Renal pelvis (tissue), 4 donors: ENCODE results near the gene MRPL2. TPM values are rescaled to one million over a fixed set of nuclear protein-coding genes. Genes with fewer than 3 reads are reported as not detected.
"Not testable (repeated sequence)": the region's sequence is repeated elsewhere in the genome, so short reads cannot be mapped to it uniquely, and the experiment has no call there.

Experiments used
- DNase-seq: peaks from one replicate; pipeline ENCODE4 v3.0.0-alpha.2; 2013
- polyA plus RNA-seq, 3 donors: library from polyadenylated mRNA; unstranded; fragments of 120-200 nt; gene quantifications; one replicate each; pipeline ENCODE4 v1.2.1, GENCODE V29; 2013; ENCODE audit not compliant: insufficient read length in 3 of 3

Gene MRPL2
- polyA plus RNA-seq, 3 donors: 65.2 to 69.9 (median 69.9) TPM

GRCh38 chr6:43091020-43091419, 31.8 kb upstream of the MRPL2 start:
- no peak for DNase-seq

DNA sequence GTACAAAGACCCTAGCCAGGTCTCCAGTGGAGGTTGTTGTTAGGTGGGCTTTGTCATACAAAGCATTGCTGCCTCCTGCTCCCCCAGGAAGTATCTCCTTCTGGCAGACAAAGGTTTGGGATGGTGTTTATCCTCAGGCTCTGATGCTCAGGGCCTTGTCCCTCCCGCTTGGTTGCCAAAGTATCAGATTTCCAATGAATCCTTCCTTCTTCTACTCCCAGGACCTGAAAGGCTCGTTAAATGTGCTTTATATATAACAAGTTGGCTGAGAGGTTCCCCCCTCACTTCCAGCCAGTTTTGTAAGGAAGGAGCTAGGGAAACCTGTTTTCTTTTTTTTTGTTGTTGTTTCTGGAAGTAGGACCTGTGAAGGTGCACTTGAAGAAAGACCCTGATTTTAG, 31.3 kb upstream of the MRPL2 start:
- DNase-seq: peak; percentile 83

GRCh38 chr6:43089874-43090558, 30.8 kb upstream of the MRPL2 start:
- DNase-seq: no peak

GRCh38 chr6:43089467-43089866, 30.2 kb upstream of the MRPL2 start:
- no peak for DNase-seq

DNA sequence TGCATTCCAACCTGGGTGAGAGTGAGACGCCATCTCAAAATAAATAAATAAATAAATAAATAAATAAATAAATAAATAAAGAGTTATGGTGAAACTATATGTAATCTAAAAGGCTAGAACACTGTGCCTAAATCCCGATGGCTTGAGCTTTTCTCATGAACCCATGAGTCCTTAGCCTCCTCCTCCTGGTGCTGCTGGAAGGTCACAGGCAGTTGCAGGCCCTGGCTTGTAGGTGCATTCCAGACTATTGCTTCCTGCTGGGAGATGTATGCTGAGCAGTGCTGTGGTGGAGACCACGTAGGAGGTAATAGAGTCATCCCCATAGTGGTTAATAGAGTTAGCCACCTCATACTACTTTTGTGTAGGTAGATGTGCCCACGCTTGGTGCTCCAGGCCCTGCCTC, 29.4 kb upstream of the MRPL2 start:
- no peak for DNase-seq

DNA sequence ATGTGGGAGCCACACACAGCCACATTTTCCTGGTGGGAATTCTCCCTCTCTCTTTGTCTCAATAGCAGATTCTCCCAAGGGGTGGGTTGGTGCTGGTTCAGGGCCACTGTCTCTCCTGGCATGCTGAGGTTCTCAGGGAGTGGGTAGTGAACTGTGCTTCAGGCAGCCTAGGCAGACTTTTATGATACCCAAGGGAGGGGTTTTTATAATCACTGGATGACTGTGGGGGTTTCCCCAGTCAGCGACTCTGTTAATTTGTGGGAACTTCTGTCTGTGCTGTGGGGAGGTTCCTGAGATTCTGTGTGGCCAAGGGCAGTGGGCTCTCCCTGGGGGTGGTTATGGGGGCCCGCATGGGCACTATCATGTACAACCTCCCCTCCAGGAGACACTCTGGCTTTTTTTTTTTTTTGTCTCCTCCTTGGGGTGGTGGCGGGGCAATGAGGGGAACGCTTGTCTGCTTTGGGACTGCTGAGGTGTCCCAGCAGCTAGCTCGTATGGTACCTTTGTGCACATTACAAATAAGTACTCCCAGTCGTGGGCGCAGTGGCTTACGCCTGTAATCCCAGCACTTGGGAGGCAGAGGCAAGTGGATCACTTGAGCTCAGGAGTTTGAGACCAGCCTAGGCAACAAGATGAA, 26.9 kb upstream of the MRPL2 start:
- no peak for DNase-seq

- DNase-seq: no peak
These were observed 23.8 kb upstream of the MRPL2 start for GRCh38 chr6:43082806-43083655.

DNA sequence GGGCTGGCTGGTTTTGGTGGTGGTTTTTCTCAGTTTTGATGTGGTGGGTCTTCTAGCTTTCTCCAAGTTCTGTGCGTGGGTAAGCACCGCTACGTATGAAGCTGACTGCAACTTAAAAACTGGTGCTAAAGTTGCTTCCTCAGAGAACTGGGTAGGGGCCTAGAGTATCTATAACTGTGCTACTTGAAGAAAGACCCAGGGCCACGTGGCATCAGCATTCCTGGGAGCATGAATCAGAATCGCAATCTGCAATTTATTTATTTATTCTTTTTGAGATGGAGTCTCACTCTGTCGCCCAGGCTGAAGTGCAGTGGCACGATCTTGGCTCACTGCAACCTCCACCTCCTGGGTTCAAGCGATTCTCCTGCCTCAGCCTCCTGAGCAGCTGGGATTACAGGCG, 22.7 kb upstream of the MRPL2 start:
- DNase-seq: not testable (repeated sequence)

GRCh38 chr6:43081043-43081442, 21.8 kb upstream of the MRPL2 start:
- no peak for DNase-seq

GRCh38 chr6:43078691-43079090, 19.5 kb upstream of the MRPL2 start:
- no peak for DNase-seq

- DNase-seq: peak; percentile 60
These were observed 18.8 kb upstream of the MRPL2 start for GRCh38 chr6:43077981-43078511.

DNA sequence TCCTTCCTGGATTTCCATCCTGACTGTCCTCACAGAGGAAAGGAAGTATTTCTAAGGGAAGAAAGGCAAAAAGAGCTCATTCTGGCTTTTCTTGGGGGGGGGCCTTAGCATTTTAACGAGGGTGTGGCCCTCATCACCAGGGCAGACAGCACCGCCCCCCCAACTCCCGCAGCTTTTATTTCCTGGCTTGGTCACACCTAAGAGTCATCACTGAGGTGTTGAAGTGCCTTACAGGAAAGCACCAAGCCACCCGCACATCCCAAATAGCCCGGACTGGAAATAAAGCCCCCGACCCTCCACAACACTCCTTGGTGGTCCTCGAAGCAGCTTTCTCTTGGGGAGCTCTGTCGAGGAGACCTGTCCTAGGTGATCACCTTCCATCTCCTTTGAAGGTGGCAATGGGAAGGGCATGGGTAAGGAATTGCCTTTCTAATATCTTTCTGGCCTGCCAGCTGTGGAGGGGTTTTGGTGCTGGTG, 18.1 kb upstream of the MRPL2 start:
- DNase-seq: no peak

DNA sequence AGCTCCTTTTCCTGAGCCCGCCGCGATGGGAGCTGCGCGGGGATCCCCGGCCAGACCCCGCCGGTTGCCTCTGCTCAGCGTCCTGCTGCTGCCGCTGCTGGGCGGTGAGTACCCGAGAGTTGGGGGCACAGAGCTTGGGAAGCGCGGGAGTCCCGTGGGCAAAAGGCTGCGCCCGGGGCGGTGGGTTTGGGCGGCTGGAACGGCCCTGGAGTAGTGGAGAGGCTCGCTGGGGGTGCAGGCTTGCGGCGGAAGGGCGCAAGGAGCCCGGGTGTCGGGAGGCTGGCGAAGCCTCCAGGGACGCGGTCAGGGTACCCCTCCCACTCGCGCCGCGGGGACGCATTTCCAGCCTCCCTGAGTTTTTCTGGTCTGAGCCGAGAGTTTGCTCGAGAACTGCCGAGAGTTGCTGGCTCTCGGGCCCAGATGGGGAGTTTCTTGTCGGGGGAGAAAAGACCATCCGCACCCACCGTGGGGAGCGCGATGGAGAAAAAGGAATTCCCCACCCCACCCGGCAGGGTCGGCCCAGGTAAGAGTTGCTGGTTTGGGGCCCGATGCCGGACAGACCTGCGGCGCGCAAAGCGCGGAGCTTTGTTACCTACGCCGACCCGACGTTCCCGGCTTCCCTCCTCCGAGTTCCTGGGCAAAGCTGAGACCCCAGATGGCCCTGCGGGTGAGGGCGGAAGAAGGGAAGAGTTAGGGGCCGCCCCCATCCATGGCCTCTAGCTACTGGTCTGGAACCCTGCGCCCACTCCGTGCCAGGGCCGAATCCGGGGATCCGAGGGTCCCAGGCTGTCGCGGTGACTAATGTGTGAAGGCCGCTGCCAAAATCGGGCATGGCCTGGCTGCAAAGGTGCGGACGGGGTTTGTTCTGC, 17.5 kb upstream of the MRPL2 start:
- peak; percentile 71 for DNase-seq

DNA sequence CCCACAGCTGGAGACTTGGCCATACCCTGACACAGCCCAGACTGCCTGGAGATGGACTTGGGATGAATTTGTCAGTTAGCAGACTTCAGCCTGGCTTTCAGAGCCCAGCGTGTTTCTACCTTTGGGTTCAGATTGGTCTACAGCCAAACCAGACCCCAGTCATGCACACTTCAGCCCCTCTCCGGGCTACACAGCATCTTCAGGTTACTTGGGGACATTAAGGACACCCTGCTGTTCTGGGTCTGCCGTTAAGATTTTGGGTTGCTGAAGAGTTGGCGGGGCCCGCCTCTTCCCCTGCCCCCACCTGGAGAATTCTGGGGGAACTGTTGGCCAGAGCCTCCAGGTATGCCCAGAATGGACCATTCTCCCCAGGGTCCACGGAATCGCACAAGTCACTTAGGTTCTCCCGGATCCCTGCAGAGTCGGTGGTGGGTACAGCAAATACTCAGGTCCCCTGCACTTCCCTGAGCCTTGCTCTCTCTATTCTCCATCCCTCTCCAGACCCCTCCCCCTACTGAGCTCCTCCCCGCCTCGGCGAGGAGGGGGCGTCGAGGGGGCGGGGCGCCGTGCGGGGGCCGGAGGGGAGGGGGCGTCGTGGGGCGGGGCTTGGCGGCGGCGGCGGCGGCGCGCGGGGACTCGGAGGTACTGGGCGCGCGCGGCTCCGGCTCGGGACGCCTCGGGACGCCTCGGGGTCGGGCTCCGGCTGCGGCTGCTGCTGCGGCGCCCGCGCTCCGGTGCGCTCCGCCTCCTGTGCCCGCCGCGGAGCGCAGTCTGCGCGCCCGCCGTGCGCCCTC, 16.6 kb upstream of the MRPL2 start, which contains the start of gene PTK7:
PTK7 (plus strand) TSS at position 645 of the 794 bp plus-strand sequence. CDS start 175 bp downstream, outside the sequence.
- DNase-seq: peak; percentile 87

DNA sequence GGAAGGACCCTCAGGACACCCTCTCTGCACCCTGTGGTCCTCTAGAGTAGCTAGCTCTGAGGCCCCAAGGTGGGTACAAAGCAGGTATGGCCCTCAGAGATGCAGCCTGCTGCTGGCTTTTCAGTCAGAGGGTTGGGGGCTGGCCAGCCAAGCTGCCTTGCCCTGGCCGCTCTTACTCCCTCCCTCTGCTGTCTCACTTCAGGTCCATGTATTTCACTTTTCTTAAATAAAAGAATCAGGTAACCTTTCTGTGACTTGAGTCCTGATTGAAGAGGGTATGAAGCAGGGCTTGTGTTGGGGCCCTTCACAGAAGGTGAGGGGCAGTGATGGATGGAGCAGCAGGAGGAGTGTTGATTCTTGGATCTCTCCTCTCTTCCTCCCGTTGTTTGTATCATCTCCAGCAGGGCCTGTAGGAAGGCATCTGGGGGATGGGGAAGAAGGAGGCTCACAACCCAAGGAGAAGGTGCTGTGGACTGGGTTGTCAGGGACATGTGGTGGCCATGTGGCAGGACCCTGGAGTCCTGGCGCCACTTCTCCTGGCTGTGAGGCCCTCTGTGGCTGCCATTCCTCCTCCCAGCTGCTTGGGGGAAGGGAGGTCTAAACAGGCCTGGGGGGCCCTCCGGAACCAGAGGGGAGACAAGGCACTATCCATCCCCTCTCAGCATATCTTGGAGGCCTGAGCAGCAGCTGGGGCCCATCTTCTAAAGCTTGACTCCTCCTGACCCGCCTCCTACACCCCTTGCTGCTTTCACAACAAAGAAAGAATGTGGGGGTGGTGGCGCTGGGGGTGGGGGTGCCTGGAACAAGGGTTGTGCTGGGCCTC, 15.8 kb upstream of the MRPL2 start:
- peak; percentile 90 for DNase-seq

DNA sequence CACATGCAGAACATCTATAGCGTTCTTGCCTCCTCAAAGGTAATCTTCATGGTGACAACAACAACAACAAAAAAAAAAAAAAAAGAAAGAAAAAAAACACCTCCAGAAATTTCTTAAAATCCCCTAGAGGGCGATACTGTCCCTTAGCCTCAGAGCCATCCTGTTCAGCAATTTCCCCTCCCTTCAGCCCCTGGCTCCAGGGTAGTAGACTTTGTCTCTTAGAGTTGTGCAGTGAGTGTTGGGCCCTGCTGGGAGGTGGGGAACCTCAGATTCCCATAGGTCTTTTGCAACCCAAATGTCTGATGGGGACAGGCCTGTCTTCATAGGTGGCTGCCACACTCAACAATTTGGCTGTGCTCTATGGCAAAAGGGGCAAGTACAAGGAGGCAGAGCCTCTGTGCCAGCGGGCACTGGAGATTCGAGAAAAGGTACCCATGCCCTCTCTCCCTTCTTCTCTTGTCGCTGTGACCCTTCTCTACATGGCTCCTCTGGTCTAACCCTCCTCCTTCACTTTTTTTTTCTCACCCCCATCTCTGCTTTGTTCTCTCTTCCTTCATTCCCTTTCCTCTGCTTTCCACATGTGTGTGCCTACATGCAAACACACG, 10.9 kb upstream of the MRPL2 start:
- DNase-seq: peak; percentile 78

DNA sequence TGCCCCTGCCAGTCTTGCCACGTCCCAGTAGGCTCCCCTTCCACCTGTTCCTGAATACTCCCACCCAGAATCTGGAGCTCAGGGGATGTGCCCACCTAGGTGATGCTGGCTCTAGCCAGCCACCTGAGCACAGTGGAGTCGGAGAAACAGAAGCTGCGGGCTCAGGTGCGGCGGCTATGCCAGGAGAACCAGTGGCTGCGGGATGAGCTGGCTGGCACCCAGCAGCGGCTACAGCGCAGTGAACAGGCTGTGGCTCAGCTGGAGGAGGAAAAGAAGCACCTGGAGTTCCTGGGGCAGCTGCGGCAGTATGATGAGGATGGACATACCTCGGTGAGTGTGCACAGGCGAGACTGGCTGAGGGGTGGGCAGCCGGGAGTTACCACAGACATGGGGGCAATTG, 3.6 kb upstream of the MRPL2 start:
- no peak for DNase-seq

DNA sequence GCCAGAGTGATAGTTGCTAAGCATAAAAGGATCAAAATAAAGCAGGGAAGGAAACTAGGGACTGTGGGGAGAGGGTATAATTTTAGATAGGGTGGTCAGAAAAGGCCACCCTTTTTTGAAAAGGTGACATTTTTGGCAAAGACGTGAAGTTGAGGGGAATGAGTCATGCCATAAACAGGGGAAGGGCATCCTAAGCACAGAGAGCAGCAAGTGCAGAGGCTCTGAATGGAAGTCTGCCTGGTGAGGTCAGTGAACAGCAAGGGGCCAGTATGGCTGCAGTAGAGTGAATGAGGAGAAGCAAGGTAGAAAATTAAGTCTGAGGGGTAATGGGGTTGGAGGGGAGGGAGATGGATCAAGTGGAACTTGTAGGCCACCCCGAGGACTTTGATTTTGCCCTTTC, 2.6 kb upstream of the MRPL2 start:
- DNase-seq: no peak
